ENCODE results near the gene FHIT.

FHIT gene

DNA sequence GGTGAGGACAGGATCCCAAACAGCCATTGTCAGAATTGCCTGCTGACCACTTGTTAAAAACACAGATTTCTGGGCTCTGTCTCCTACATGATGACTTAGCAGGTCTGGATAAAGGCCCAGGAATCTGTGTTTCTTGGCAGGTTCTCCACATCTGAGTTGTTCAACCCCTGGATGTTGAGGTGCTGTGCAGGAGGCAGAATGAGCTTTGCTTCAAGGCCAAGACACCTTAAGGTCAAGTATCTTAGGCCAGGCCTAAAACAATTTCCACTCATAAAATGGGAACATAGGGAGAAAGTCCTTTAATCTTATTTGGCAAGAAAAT is 1522.7 kb downstream of the FHIT start:
- no peak for DNase-seq

GRCh38 chr3:59727902-59728586 is 1523.2 kb downstream of the FHIT start:
- no peak for DNase-seq

DNA sequence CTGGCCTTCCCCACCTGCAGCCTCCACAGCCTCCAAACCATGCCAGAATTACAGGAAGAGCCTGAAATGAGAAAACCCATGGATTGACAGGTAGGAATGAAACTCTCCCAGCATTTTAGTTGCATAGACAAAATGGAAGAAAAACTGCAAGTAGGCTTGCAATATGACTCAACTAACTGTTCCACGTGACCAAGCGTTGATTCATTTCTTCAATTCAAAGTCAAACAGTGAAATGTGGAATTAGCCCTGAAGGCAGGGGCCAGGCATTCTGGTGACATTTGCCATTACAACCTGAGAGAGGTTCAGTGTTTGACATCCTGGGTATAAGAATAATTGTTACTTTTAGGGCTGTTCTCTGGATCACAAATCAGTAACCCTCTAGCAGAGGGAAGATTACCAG is 1525.0 kb downstream of the FHIT start:
- DNase-seq: no peak

DNA sequence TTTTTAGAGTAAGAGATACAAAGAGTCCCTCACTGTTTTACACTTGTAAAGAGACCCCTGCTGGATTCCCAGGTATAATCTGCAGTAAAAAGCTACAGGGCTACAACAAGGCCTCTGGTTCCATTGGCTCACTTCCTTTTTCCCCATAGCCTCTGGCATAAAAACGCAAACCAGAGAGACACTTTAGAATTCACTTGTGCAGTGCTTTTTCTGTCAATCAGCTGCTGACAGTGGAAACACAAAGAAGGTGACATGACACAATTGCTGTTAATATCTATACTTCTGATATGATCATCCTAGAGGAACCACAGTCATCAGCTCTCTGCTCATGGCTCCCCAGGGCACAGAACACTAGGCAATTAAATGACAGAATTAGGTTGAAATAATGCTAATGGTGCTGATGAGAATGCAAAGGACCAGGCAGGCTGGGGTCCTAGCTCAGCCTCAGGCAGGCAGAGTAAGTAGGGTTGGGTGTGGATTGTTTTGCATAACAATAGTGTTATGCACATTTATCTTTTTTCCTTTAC is 1533.5 kb downstream of the FHIT start:
- no peak for DNase-seq

GRCh38 chr3:59714066-59714465 is 1537.2 kb downstream of the FHIT start:
- DNase-seq: no peak

- DNase-seq: no peak
These were observed 1540.7 kb downstream of the FHIT start for GRCh38 chr3:59710554-59710953.

GRCh38 chr3:59709702-59710553 is 1541.3 kb downstream of the FHIT start:
- DNase-seq: no peak

DNA sequence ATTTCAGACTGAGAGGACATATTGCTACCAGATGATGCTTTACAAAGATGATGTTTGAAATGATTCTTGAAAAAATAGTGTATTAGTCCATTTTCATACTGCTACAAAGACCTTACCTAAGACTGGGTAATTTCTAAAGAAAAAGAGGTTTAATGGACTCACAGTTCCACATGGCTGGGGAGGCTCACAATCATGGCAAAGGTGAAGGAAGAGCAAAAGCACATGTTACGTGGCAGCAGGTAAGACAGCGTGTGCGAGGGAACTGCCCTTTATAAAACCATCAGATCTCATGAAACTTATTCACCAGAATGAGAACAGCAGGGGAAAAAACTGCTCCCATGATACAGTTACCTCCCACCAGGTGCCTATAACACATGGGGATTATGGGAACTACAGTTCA is 1543.0 kb downstream of the FHIT start:
- DNase-seq: no peak

DNA sequence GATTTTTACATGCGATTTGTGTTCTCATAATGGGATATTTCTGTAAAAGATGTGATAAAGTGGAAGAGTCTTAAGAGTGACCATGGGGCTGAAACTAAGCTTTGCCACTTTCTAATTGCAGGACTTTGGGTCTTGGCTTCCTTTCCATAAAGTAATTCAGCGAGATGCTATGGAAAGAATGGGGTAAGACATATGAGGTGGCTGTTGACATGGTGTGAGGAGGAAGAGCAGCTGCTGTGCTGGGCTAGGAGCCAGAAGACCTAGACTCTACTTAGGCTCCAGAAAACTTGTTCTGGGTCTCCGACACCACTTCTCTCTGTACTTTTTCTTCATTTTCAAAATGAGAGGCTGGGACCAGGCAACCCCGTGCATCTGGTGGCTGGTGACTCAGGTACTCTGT is 1547.0 kb downstream of the FHIT start:
- DNase-seq: no peak

GRCh38 chr3:59699648-59700320 is 1551.5 kb downstream of the FHIT start:
- DNase-seq: no peak
